Stimulated activated CD8-positive, alpha-beta memory T cell treated with anti-CD3 and anti-CD28 coated beads, Interleukin-7, amount 100 ng/mL, for 1 hour (primary cell): Measurements from ENCODE around the gene DUSP10.

ENCODE experiments used
- DNase-seq, 2 donors: peaks; one replicate each; pipeline ENCODE4 v3.0.0-alpha.2; 2020; ENCODE audit warnings: low read depth in 2 of 2

Gene DUSP10

DNA sequence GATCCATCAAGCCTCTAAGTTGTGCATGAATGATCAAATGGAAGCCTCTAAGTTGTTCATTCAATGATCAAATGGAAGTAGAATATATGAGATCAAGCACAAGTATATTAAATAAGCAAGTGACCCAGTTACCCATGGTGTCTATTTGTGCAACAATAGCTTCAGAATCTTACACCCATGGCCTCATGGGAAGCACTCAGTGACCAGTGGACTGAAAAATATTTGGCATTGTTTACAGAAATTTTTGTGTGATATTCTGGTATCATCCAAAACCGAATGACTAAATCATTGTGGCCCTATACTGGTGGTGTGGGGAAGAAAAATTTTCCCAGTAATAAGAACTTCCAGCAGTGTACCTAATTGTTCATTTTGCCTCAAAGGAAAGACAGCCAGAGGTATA, 46.6 kb downstream of the DUSP10 start:
- DNase-seq: no peak

GRCh38 chr1:221694109-221694508, 47.8 kb downstream of the DUSP10 start:
- DNase-seq: no peak

- no peak for DNase-seq
Observed at GRCh38 chr1:221693087-221693486, 48.8 kb downstream of the DUSP10 start.

- no peak for DNase-seq
Observed at GRCh38 chr1:221692643-221693042, 49.2 kb downstream of the DUSP10 start.

- DNase-seq: no peak
Observed at GRCh38 chr1:221691261-221691660, 50.6 kb downstream of the DUSP10 start.

- DNase-seq: no peak
Observed at GRCh38 chr1:221690858-221691257, 51.0 kb downstream of the DUSP10 start.

GRCh38 chr1:221689138-221689537, 52.8 kb downstream of the DUSP10 start:
- DNase-seq: no peak

DNA sequence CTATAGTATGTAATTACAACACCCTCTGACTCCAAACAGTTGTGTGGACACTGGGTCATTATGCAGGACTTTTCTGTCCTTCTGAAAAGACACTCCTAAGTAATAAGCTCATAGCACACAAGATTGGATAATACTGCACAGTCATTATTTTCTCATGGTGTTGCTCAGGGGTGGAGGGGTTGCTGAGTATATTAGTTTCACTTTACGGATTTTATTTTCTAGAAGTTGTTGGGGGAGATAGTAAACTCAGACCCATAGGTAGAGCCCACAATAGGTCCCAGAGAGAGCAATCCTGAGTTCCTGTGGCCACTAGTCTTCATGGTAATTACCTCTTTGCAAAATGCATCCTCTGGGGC, 53.4 kb downstream of the DUSP10 start:
- DNase-seq: no peak

GRCh38 chr1:221687836-221688487, 53.9 kb downstream of the DUSP10 start:
- no peak for DNase-seq

GRCh38 chr1:221683681-221684080, 58.2 kb downstream of the DUSP10 start:
- DNase-seq: no peak

GRCh38 chr1:221680085-221680484, 61.8 kb downstream of the DUSP10 start:
- DNase-seq: no peak

DNA sequence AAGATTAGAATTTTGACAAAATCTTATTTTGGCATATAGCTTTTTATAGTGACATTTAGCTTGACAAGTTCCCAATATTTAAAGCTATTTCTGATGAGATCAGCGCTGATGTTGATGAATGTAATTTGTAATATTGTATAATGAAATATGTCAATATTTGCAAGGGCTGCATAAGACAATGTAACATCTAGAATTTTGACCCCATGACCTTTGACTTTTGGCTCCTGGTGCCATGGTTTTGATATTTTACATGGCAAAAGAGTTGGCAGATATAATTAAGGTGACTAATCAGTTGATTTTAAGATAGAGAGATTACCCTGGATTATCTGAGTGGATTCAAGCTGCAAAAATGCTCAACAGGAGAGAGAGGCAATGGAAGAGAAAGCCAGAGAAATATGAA, 63.9 kb downstream of the DUSP10 start:
- no peak for DNase-seq

DNA sequence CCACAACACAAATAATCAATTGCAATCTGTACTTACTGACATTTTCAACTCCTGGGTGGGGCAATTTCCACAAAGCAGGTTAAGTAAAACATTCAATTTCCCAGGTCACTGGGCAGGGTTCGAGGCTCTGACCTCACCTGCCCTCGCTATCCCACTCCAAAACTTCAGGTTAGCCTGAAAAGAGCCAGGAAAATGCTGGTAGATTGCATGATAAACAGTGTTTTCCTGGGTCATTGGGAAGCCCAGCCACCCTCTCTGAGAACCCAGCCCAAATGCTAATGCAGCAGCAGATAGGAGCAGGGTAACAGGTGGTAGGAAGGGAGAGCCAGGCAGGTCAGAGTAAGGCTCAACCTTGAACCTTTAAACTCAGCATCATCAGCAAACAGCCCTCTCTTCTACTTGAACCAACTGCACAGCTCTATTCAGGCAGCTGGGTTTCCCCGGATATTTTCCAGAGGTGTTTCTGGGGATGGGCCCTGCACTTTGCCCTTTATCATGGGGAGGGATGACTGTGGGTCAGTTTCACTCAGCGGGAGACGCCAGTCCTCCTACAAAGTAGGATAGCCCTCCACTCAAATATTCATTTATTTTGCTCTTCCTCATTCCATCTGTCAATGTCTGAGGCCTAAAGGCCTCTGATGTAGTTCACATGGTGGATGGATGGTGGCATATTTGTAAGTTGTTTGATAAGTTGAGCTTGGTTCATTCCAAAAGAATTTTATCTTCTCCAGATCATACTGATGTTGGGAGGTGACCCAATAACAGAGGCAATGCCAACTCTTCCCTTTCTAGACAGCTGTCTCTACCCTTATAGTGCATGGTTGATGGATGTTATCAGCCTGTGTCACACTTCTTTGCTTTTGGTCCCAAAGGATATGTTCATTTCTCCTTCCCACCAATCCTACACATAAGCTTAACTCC, 65.7 kb downstream of the DUSP10 start:
- DNase-seq: no peak

DNA sequence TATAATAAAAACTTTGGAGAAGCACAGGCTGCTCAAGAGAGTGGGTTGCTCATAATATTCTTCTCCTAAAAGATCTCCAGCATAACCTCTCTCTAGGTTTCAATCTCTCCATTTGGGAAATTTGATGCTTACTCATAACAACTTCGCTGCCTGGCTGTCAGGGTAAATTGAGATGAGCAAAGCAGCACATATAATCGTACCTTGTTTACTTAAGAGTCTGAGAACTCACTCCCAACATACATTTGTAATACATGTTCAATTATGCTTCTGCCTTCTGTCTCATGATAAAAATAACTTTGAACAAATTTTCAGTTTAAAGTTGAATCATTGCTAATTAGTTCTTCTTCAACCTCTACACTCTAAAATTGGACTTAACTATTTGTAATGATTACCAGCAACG, 68.9 kb downstream of the DUSP10 start:
- no peak for DNase-seq

GRCh38 chr1:221672239-221672645, 69.6 kb downstream of the DUSP10 start:
- DNase-seq: no peak

DNA sequence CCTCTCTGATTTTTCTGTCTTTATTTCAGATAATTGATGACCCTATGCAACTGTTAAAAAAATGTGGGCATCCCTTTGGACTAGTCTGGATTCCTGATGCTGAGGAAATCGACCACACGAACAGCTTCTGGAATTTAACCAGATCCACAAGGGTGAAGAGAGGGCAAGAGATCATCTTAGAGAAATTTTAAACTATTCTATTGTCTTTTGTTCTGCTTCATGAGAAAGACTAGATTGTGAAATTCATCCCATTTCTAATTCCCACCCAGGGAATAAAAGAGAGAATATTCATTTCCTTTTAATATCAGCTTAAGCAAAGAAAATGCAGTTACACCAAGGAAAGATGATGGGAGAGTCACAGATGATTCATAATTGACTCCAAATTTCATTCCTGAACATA, 71.8 kb downstream of the DUSP10 start:
- DNase-seq: no peak

- no peak for DNase-seq
Observed at GRCh38 chr1:221669441-221669840, 72.4 kb downstream of the DUSP10 start.

DNA sequence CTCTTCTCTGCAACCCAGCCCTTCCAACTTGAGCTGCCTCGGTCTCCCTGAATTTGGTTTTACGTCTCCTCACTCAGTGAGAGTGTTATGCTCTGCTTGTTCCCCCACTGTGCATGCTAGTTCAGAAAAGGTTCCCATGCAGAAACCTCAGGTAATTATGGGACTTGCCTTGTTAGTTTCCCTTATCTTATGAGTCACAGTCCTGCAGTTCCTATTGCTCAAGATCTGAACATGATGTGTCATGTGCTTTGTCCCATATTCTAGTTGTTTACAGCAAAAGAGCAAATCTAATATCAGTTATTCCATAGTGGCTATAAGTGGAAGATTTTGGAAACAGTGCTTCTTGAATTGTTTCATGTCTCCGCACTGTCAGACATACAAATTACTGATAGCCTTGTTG, 74.4 kb downstream of the DUSP10 start:
- no peak for DNase-seq

- no peak for DNase-seq
Observed at GRCh38 chr1:221664253-221664652, 77.6 kb downstream of the DUSP10 start.

- no peak for DNase-seq
Observed at GRCh38 chr1:221663321-221663720, 78.6 kb downstream of the DUSP10 start.

DNA sequence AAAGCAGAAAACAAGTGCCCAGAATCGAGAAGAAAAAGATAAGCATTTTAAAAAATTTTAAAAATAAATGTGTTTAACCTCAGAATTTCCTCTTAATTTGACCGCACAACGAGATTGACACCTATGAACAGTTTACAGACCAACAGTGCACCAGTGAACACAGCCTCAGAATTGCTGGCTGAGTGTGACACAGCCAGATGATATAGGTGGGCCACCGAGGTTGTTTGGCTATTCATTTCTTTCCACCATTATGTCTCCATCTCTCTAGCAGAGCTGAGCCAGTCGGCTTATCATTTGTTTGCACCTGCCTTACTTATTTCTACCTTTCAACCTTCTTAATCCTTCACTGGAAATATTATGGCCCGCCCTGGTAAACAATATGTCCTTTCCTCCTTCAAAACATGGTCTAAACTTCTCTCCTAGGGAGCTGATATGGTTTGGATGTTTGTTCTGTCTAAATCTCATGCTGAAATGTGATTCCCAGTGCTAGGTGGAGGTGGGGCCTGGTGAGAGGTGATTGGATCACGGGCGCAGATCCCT, 86.1 kb downstream of the DUSP10 start:
- no peak for DNase-seq
